ENCODE measurements around the gene SLC31A2.
"Not testable (repeated sequence)": the region's sequence is repeated elsewhere in the genome, so short reads cannot be mapped to it uniquely, and the experiment has no call there.

The SLC31A2 gene

GRCh38 chr9:113143432-113144227, 7.2 kb upstream of the SLC31A2 start:
- DNase-seq (ENCODE audit: extremely low read depth, low read depth) = no peak
- no peak overlapping the region for H3K4me3 ChIP-seq (replicated peaks; ENCODE audit: low read depth, low read length)
- TF ChIP-seq CTCF (IDR thresholded peaks at IDR 0.05; ENCODE audit: low read depth, low read length, missing control alignments) = no peak

- H3K4me3 ChIP-seq (replicated peaks; ENCODE audit: low read depth, low read length) = no peak overlapping the region
- TF ChIP-seq CTCF (IDR thresholded peaks at IDR 0.05; ENCODE audit: low read depth, low read length, missing control alignments) = no peak
- no peak for DNase-seq (ENCODE audit: extremely low read depth, low read depth)
These were observed 2.5 kb upstream of the SLC31A2 start for GRCh38 chr9:113148372-113148705.

GRCh38 chr9:113148781-113149510, 1.9 kb upstream of the SLC31A2 start:
- no peak overlapping the region for H3K4me3 ChIP-seq (replicated peaks; ENCODE audit: low read depth, low read length)
- TF ChIP-seq CTCF (IDR thresholded peaks at IDR 0.05; ENCODE audit: low read depth, low read length, missing control alignments) = no peak
- no peak for DNase-seq (ENCODE audit: extremely low read depth, low read depth)

GRCh38 chr9:113149561-113149960, 1.2 kb upstream of the SLC31A2 start:
- not testable (repeated sequence) for DNase-seq (ENCODE audit: extremely low read depth, low read depth)

GRCh38 chr9:113151696-113152630, 1.2 kb downstream of the SLC31A2 start:
- H3K4me3 ChIP-seq (replicated peaks; ENCODE audit: low read depth, low read length) = peak overlapping the region; percentile 70
- no peak for DNase-seq (ENCODE audit: extremely low read depth, low read depth)
- no peak for TF ChIP-seq CTCF (IDR thresholded peaks at IDR 0.05; ENCODE audit: low read depth, low read length, missing control alignments)

More at GRCh38 chr9:113149561-113149960, 1.2 kb upstream of the SLC31A2 start:
- not testable (repeated sequence) for H3K4me3 ChIP-seq (replicated peaks; ENCODE audit: low read depth, low read length)

- no peak for TF ChIP-seq CTCF (IDR thresholded peaks at IDR 0.05; ENCODE audit: low read depth, low read length, missing control alignments)
- no peak for DNase-seq (ENCODE audit: extremely low read depth, low read depth)
- no peak overlapping the region for H3K4me3 ChIP-seq (replicated peaks; ENCODE audit: low read depth, low read length)
These were observed 1.9 kb downstream of the SLC31A2 start for GRCh38 chr9:113152699-113153098.

All from HFF-Myc (cell line).